ENCODE data around the gene ALPP.
A peak's percentile ranks its signal among the peaks of the same experiment; 100 is the strongest.

ALPP gene

DNA sequence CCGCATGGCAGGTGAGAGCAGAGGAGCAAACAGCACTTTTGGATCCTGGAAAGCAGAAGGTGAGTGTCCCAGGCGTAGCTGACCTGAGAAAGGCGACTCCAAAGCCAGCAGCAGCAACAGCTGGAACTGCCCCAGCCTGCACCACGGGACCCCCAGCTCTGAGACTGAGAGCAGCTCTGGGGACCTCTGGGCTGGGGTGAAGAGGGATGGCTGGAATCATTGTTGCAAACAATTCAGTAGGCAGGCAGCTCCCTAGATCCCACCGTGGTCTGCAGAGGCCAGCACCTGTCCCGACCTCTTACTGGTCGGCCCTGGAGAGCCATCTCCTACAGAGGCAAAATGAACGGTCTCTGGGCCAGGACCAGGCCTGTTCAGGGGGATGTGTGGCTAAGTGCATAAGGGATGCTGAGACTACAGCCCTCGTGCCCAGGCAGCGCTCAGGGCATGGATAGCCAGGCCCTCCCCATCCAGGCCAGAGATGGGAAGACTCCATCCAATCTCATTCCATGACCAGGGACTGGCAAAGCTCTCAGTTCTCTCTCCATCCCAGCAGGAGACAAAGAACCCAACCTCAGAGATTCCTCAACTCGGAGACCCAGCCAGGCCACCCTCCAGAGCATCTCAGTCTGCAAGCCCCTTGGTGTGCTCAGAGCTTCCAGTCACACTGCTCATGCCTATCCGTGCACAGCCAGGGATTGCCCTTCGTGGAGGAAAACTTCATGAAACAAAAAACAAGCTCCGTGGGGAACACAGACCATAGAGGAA is 38.2 kb upstream of the ALPP start:
- intact Hi-C loops (cut with DNase I): loop anchor here (5.0 kb wide), 1 partner anchor 97 kb away; no protein-coding TSS in a partner anchor
- peak in 3 of 10 donors; percentile 47 to 69 (median 58) for DNase-seq

DNA sequence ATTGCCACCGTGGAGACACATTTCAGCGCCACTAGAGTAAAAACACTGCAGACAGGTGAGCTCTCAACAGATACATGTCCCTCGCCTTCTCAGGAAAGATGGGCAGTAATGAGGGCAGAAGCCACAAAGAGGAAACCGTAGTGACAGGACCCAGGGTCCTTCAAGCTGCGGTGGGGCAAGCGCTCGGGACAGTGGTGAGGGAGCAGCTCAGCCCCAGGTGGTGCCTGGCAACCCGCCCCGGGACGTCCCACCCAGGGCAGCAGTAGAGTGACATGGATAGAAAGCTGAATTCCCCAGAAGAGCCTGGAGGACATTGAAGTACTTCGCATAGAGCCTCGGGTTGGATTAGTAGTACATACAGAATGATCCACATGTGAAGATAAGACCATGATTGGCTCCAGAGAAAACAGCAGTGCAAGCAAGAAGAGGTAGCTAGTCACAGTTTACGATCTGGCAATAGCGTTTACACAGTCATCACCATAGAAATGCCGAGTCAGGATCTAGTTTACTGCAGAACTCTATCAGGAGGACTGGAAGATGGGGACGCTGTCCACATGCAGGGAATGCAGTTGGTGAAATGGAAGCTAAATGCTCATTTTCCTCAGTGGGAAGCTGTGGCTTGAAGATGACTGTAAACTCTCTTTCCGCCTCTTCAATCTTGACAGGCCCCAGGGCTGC is 37.4 kb upstream of the ALPP start:
- DNase-seq: peak in 3 of 10 donors; percentile 45 to 82 (median 79)
- intact Hi-C loops (cut with DNase I): loop anchor here (5.0 kb wide), 1 partner anchor 96 kb away; no protein-coding TSS in a partner anchor

DNA sequence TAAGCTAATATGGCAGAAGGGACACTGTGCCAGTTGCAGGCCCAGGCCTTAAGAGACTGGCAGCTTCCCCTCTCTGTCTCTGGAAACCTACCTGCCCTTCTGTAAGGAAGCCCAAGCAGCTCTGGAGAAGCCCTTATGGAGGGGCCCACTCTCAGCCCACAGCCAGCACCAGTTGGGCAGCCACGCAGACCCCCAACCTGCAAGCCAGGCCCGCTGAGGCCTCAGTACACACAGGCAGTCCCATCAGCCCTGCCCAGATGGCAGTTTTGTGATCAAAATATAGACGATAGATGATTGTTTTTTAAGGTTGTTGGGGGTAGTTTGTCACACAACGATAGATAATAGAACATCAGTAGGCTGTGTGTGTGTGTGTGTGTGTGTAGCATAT is 36.8 kb upstream of the ALPP start:
- intact Hi-C loops (cut with DNase I): loop anchor here (5.0 kb wide), 1 partner anchor 96 kb away; no protein-coding TSS in a partner anchor

DNA sequence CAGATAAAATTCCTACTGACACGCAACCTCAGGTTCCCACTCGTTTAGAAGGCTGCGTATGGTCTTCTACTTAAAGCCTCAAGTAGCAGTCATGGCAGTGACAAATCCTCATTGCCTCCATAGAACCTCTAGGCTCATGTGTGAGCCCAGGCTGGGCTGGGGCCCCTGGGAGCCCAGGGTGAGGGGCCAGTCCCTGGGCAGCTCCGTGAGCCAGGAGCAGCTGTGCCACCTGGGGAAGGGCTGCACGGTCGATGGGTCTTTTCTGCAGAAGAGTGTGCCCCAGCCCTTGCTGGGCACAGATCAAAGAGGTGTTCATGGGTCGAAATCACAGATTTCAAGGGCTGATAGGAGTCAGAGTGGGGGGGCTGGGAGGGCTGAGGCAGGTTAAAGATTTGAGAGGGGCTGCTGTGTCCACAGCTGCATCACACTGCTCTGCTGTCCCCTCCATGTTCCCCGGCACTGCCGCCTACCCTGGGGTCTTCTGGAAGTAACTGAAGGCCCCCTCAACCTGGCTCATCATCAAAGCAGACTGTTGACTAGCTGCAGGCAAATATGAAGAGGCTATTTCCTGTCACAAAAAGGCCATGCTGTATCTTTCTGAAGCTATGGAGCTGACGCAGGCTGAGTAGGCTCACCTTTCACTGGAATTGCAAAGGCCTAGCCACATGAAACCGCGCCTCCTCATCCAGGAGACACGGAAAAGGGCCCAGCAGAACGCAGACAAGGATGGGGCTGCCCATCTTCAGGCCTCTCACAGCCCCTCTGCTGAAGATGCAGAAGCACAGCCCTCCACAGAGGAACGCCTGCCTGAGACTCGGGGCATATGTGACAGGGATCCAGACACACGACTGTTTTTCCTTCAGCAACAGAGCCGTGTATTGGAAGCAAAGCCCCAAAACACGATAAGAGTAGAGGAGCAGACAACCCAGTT is 35.7 kb upstream of the ALPP start:
- intact Hi-C loops (cut with DNase I): loop anchor here (5.0 kb wide), 1 partner anchor 94 kb away; no protein-coding TSS in a partner anchor
- DNase-seq: peak in 3 of 10 donors; percentile 33 to 70 (median 60)

More for the DNA sequence above, 36.8 kb upstream of the ALPP start:
- peak in 3 of 10 donors; percentile 12 to 59 (median 55) for DNase-seq

DNA sequence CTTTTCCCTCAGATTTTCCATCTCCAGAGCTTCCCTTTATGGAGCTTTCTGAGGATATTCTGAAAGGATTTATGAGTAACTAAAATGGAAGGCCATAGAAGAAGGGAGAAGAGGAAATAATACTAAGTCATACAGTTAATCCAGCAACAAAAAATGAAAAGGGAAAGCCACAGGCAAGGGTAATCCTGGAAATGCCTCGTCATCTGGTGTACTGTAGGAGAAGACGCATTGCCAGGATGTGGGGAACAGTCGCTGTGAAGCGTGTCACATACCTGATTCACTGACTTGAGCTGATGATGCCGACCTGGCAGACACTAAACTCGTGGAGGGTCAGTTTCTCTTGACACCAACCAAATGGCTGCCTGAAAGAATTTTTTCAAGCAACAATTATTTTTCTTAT is 34.7 kb upstream of the ALPP start:
- intact Hi-C loops (cut with DNase I): loop anchor here (5.0 kb wide), 1 partner anchor 93 kb away; no protein-coding TSS in a partner anchor
- peak in 2 of 10 donors; percentile 6 to 18 for DNase-seq

DNA sequence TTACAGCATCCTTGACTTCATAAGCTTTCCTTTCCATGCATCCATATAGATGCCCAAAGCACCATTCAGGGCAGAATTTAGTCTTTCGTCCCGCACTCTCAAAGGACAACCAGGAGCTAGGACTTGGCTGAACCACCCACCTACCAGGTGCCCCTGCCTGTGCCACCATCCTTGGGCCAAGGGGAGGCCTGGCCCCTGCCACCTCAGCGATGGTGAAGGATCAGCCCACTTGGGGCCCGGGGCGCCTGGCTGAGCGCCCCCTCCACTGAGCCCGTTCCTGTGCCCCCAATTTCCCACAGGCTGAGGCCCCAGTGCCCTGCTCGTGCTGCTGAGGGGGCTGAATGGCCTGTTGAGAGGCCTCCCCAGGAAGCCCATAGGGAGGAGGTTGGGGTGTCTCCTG is 33.3 kb upstream of the ALPP start:
- peak in 3 of 10 donors; percentile 35 to 59 (median 50) for DNase-seq
- intact Hi-C loops (cut with DNase I): no loop called here

DNA sequence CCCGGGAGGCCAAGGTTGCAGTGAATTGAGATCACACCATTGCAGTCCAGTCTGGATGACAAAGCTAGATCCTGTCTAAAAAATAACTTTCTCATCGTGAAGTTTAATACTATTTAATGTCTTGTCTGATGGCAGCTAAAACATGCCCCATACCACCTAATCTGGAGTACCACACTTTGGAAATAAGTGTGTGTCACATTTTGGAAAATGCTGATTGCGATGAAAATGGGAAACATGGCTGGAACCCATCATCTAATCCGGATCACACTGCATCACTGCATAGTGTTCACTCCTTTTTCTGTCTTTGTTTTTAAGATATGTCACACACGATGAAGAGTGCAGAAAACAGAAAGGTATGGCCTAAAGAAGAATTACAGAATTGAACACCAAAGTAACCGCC is 31.2 kb upstream of the ALPP start:
- intact Hi-C loops (cut with DNase I): no loop called here
- no peak for DNase-seq

DNA sequence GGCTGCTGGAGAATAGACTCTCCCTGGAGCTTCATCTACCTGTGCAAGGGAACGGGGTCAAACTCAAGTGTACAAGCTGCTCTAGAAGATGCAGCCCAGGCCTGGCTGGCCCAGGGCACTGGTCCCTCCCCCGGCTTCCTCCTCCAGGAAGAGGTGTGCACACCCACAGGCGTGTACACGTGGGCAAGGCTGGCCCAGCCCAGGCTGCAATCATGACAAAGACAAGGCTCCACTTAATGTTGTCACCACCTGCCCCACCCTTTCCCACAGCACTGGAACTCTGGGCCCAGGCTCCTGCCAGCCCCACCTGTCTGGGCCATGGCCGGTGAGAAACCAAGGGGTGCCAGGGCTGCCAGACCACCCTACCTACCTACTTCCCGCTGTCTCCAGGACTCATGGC is 29.6 kb upstream of the ALPP start:
- intact Hi-C loops (cut with DNase I): no loop called here
- DNase-seq: peak in 3 of 10 donors; percentile 55 to 78 (median 64)

DNA sequence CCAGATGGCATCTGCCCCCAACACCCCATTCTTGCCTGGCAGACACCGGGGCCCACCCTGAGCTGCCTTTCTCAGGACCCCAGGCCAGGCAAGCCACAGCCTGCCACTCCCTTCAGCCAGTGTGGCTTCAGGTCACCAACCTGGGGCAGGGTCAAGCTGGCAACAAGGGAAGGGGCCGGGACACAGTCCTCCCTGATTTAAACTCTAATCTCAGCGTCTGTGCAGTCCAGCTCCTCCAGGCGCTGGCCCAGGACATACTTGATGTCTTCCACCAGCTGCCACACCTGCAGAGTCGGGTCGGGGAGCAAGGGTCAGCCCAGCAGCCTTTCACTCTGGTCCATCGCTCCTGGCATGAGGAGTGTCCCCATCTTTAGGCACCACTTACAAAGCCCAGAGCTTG is 29.0 kb upstream of the ALPP start:
- DNase-seq: peak in 3 of 10 donors; percentile 27 to 68 (median 57)

DNA sequence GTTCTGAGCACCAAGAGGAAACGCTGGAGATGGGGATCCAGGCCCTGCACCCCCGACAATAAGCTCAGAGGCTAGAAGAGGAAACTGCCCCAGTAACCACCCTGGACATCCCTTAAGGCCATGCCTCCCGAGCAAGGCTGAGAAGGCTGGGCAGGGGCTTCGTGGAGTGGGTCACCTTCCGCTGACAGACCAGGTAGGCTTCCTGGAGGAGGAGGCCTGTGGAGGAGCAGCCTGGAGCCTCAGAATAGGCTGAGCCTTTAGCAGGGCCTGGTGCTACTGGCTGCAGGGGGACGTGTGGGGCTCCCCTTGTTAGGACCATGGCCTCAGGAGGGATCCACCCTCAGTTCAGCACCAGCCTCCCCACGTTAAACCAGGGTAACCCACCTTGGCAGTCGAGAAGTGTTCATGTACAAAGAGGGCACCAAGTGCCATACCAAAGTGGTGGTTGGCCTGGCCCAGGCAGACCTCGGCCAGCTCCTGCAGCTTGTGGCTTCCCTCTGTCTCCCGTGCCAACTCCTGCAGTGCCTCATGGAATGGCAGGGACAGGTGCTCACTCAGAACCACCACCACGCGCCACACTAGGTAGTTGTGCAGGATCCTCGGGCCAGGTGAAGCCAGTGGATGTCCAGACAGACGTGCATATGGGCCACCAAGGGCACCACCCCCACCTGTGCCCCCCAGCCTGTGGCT is 28.5 kb upstream of the ALPP start:
- peak in 3 of 10 donors; percentile 45 to 73 (median 71) for DNase-seq
- intact Hi-C loops (cut with DNase I): no loop called here

More for the DNA sequence above, 29.0 kb upstream of the ALPP start:
- intact Hi-C loops (cut with DNase I): no loop called here

DNA sequence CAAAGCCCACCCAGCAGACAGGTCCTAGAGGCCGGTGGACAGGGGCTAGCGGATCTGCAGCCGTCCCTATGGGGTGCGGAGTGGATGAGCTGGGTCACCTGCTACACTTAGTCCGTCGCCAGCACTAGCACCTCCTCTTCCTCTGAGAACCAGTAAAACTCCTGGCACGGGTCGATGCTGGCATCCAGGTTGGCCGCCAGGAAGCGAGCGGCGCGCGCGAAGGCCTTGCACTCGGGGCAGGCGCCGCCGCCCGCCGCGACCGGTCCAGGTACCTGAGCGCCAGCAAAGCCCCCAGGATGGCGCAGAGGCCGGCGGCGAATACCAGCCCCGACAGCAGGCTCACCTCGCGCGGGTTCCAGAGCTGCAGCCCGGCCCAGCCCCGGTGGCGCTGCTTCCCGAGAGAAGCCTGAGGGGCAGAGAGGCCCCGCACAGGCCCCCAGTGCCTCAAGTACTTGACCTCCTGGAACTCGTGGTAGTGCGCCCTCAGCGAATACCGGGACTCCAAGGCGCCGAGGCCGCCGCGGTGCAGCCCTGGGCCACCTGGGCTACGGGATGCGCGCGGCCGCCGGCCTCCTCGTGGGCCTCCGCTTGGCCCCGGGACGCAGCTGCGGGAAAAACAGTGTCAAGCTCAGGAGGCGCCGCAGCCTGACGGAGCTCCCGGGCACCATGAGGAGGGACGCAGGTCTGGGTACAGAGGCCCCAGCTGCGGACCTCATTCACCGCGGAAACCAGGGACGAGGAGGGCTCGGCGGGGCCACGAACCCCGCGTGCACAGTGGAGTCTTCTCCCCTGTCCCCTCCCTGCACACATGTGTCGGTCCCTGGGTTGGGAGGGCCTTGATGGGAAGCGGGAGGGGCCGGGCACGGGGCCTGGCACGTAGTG is 27.5 kb upstream of the ALPP start:
- DNase-seq: peak in 3 of 10 donors; percentile 45 to 82 (median 64)
- intact Hi-C loops (cut with DNase I): no loop called here

DNA sequence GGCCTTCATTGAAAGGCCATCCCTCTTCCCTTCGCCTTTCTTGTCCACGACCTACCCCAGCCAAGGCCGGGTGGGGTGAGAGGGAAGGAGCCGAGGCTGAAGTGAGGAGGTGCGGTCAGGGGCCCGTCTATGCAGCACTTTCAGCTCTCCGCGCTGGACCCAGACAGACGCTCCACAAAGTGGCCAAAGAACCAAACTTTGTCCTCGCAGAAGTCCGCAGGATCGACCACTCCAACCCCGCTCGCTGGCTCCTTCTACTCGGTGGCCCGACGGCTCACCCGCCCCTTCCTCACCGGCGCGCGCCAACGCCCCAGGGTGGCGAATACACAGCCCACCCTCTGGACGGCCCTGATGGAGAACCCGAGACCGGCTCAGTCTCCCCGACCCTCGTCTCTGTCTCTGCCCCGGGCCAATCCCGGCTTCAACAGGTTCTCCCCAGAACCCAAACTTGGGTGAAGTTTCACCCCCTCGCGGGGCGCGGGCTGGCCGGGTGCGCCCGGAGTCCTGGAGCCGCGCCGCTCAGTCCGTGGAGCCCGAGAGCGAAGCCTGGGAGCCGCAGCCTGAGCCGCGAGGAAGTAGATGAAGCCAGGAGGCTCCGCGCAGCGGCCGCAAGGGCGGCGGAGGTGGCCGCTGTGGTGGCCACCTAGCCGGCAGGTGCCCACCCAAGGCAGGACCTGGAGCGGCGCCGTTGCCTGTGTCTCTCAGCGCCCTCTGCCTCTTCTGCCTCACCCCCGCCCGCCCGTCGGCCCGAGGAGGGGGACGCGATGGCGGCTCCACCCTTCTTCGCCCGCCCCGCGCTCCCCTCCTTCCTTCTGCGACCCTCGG is 26.7 kb upstream of the ALPP start:
- intact Hi-C loops (cut with DNase I): no loop called here
- DNase-seq: peak in 3 of 10 donors; percentile 42 to 78 (median 73)

DNA sequence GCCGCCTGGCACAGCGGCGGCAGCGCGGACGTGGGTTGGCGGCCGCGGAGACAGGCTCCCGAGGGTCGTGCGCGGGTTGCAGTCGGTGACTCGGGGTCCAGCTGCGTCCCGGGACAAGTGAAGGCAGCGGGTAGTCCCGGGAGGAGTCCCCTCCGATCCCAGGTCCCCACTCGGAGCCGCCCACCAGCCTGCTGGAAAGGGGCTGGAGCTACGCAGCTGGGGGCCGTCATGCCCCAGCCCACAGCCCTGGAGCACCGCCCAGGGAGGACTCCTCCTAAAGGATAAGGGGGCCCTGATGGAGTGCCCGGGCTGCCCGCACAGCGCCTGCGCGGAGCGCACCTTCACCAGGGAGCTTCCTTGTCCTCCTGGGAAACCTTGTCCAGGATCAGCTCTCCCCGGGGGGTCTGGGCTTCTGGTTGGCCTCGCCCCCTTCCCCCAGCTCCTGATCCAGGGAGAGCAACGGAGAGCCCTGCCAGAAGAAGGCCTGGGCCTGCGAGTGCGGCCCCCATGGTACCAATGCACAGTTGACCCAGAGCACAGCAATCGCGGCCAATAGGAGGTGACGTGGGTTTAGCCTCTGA is 25.9 kb upstream of the ALPP start:
- DNase-seq: peak in 3 of 10 donors; percentile 35 to 73 (median 68)

DNA sequence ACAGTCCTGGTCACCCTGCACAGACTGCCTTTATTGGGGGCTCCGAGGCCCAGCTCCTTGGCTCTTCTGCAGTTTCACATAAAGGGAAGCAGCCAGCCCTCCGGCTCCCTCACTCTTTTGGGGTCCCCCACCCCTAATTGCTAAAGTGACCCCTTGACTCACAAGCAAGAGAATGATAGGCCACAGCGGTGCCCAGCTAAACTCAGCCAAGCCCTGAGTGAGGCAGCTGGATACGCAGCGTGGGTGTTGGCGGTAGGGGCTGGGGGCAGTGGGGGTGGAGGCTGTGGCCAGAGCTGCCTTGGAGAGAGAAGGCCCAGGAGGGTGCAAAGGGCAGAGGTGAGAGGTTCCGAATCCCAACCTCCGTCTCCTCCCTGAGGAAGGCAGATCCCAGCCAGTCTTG is 25.5 kb upstream of the ALPP start:
- intact Hi-C loops (cut with DNase I): no loop called here
- DNase-seq: peak in 2 of 10 donors; percentile 41 to 62

More for the DNA sequence above, 25.9 kb upstream of the ALPP start:
- intact Hi-C loops (cut with DNase I): no loop called here

DNA sequence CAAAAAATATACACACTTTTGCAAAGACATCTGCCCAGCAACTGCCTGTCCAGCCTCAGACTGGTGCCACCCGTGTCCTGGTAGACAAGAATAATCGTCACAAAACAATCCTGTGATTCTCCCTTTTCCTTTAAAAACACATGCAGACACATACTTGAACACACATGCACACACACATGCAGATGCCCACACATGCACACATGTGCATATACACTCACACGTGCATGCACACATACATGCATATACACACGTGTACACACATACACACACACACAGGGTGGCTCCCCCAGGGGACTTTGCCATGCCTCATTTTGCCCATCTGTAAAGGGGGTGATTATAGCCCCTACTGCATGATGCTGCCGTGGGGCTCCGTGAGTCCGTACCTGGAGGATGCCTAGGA is 24.9 kb upstream of the ALPP start:
- DNase-seq: peak in 2 of 10 donors; percentile 20

DNA sequence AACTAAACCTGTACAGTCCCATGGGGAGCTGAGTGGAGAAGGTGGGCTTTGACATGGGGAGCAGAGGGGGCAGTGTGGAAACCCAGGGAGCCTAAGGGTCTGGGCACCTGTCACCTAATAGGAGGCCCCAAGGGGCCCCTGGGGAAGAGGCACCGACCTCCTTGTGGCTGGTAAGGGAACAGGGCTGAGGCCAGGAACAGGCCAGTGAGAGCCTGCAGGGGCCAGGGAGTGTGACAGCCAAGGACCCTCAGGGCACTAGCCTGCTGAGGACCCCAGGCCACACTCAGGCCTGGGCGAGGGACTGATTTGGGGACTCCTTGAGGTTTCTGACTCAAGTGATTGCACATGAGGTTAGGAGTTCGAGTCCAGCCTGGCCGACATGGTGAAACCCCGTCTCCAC is 24.5 kb upstream of the ALPP start:
- DNase-seq: peak in 2 of 10 donors; percentile 30 to 45
- intact Hi-C loops (cut with DNase I): no loop called here

More for the DNA sequence above, 24.9 kb upstream of the ALPP start:
- intact Hi-C loops (cut with DNase I): no loop called here

DNA sequence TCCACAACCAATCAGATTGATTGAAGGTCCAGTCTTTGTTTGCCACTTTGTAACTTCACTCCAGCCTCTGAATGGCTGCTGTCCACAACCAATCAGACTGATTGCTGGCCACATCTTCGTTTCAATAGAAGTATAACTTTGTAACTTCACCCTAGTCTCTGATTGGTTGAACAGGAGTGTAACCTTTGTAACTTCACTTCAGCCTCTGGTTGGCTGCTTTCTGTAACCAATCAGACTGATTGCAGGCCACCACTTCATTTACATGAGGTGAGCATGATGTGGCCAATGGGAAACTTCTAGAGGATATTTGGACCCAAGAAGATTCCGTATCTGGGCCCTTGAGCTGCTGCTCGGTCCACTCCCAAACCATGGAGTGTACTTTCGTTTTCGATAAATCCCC is 16.9 kb upstream of the ALPP start:
- DNase-seq: no peak
- intact Hi-C loops (cut with DNase I): no loop called here
